ENCODE results near the gene SF3B5.
"Not testable (repeated sequence)": the region's sequence is repeated elsewhere in the genome, so short reads cannot be mapped to it uniquely, and the experiment has no call there.

DNA sequence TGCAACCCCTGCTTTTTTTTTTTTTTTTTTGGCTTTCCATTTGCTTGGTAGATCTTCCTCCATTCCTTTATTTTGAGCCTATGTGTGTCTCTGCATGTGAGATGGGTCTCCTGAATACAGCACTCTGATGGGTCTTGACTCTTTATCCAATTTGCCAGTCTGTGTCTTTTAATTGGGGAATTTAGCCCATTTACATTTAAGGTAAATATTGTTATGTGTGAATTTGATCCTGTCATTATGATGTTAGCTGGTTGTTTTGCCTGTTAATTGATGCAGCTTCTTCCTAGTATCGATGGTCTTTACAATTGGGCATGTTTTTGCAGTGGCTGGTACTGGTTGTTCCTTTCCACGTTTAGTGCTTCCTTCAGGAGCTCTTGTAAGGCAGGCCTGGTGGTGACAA lies 50.4 kb downstream of the SF3B5 start:
- not testable (repeated sequence) for TF ChIP-seq CTCF (optimal IDR thresholded peaks at IDR 0.05 in 1 of 3, IDR thresholded peaks at IDR 0.05 in 1 of 3, conservative IDR thresholded peaks at IDR 0.05 in 1 of 3; ENCODE audit: extremely low read depth in 1 of 3, insufficient read depth in 2 of 3, low read length in 3 of 3); EZH2 (IDR thresholded peaks at IDR 0.05; ENCODE audit: low read length)

All from keratinocyte (primary cell).